Hematopoietic multipotent progenitor cell treated with erythropoietin and hydrocortisone succinate and interleukin-3 and kit ligand, for 15 days (in vitro differentiated cells): ENCODE measurements around the gene RSBN1.
"Not testable (repeated sequence)": the region's sequence is repeated elsewhere in the genome, so short reads cannot be mapped to it uniquely, and the experiment has no call there.

Experiments used
- DNase-seq: peaks from one replicate; pipeline ENCODE4 v3.0.0-alpha.2; 2015; ENCODE audit warnings: low spot score

RSBN1 gene

GRCh38 chr1:113744114-113744513 is 68.2 kb downstream of the RSBN1 start:
- DNase-seq: no peak

GRCh38 chr1:113742515-113742914 is 69.8 kb downstream of the RSBN1 start:
- DNase-seq: no peak

- DNase-seq: no peak
Observed at GRCh38 chr1:113734357-113735055, 77.8 kb downstream of the RSBN1 start.

- no peak for DNase-seq
Observed at GRCh38 chr1:113732802-113733201, 79.5 kb downstream of the RSBN1 start.

- DNase-seq: no peak
Observed at GRCh38 chr1:113721010-113721409, 91.3 kb downstream of the RSBN1 start.

GRCh38 chr1:113718621-113719020 is 93.7 kb downstream of the RSBN1 start:
- DNase-seq: not testable (repeated sequence)

GRCh38 chr1:113717506-113717905 is 94.8 kb downstream of the RSBN1 start:
- not testable (repeated sequence) for DNase-seq

- DNase-seq: no peak
Observed at GRCh38 chr1:113714606-113715269, 97.5 kb downstream of the RSBN1 start.
